ENCODE results near the gene KDM2B.
"Not testable (repeated sequence)": the region's sequence is repeated elsewhere in the genome, so short reads cannot be mapped to it uniquely, and the experiment has no call there.

KDM2B gene

GRCh38 chr12:121503395-121503794 is 77.4 kb downstream of the KDM2B start:
- DNase-seq (ENCODE audit: low spot score) = no peak

- DNase-seq (ENCODE audit: low spot score) = no peak
Measured at GRCh38 chr12:121501946-121502345, 78.9 kb downstream of the KDM2B start.

GRCh38 chr12:121499929-121500793 is 80.7 kb downstream of the KDM2B start:
- DNase-seq (ENCODE audit: low spot score) = peak; percentile 71

GRCh38 chr12:121495746-121496145 is 85.1 kb downstream of the KDM2B start:
- no peak for DNase-seq (ENCODE audit: low spot score)

- peak; percentile 15 for DNase-seq (ENCODE audit: low spot score)
Measured at GRCh38 chr12:121494093-121494787, 86.6 kb downstream of the KDM2B start.

- DNase-seq (ENCODE audit: low spot score) = no peak
Measured at GRCh38 chr12:121490401-121491281, 90.2 kb downstream of the KDM2B start.

- DNase-seq (ENCODE audit: low spot score) = no peak
Measured at GRCh38 chr12:121489874-121490273, 90.9 kb downstream of the KDM2B start.

GRCh38 chr12:121484967-121485366 is 95.9 kb downstream of the KDM2B start:
- no peak for DNase-seq (ENCODE audit: low spot score)

GRCh38 chr12:121484564-121484963 is 96.3 kb downstream of the KDM2B start:
- DNase-seq (ENCODE audit: low spot score) = not testable (repeated sequence)

GRCh38 chr12:121483949-121484348 is 96.9 kb downstream of the KDM2B start:
- DNase-seq (ENCODE audit: low spot score) = no peak

- DNase-seq (ENCODE audit: low spot score) = no peak
Measured at GRCh38 chr12:121476477-121476876, 104.3 kb downstream of the KDM2B start.

- no peak for DNase-seq (ENCODE audit: low spot score)
Measured at GRCh38 chr12:121475279-121475678, 105.5 kb downstream of the KDM2B start.

GRCh38 chr12:121472150-121472905 is 108.5 kb downstream of the KDM2B start:
- DNase-seq (ENCODE audit: low spot score) = peak; percentile 22

GRCh38 chr12:121470751-121471150 is 110.1 kb downstream of the KDM2B start:
- DNase-seq (ENCODE audit: low spot score) = no peak

GRCh38 chr12:121468499-121468801 is 112.4 kb downstream of the KDM2B start:
- DNase-seq (ENCODE audit: low spot score) = no peak

- DNase-seq (ENCODE audit: low spot score) = peak; percentile 14
Measured at GRCh38 chr12:121467638-121468498, 113.0 kb downstream of the KDM2B start.

- peak; percentile 95 for DNase-seq (ENCODE audit: low spot score)
Measured at GRCh38 chr12:121466794-121467637, 113.8 kb downstream of the KDM2B start.

- peak; percentile 49 for DNase-seq (ENCODE audit: low spot score)
Measured at GRCh38 chr12:121465921-121466793, 114.7 kb downstream of the KDM2B start.

- no peak for DNase-seq (ENCODE audit: low spot score)
Measured at GRCh38 chr12:121464331-121464730, 116.5 kb downstream of the KDM2B start.
